WTC11 (cell line): ENCODE data around the gene CDSN. TPM values are rescaled to one million over a fixed set of nuclear protein-coding genes. Genes with fewer than 3 reads are reported as not detected.

Experiments
- ATAC-seq: fragments of 200-7000 bp; cut with Tn5 transposase; 2 replicates; pipeline ENCODE4 v1.10.0; 2021; ENCODE audit warnings: mild to moderate bottlenecking, moderate library complexity
- CTCF ChIA-PET: fragments of 300-600 bp; sonication (Branson Sonifier 250); formaldehyde crosslinking; loops from one replicate; lab custom pipeline; 2021; ENCODE audit warnings: antibody characterized with exemption; lab: Charles Lee
- POLR2A ChIA-PET: fragments of 350-600 bp; sonication (Branson Sonifier 250); formaldehyde crosslinking; loops from one replicate; lab custom pipeline; 2021; ENCODE audit warnings: antibody characterized with exemption; lab: Charles Lee
- DNase-seq: peaks from one replicate; pipeline ENCODE4 v3.0.0; 2021; ENCODE audit warnings: low spot score
- H3K27ac Mint-ChIP-seq: 2 replicates; pipeline ENCODE4 v1.8.0; 2021; ENCODE audit warnings: mixed read lengths
- H3K27me3 Mint-ChIP-seq: 2 replicates; pipeline ENCODE4 v1.8.0; 2021; ENCODE audit warnings: low read depth, mild to moderate bottlenecking, moderate library complexity, mixed read lengths
- H3K36me3 Mint-ChIP-seq: 2 replicates; pipeline ENCODE4 v1.8.0; 2021; ENCODE audit warnings: mixed read lengths
- H3K4me1 Mint-ChIP-seq: 2 replicates; pipeline ENCODE4 v1.8.0; 2022; ENCODE audit warnings: mixed read lengths
- H3K4me3 Mint-ChIP-seq: 2 replicates; pipeline ENCODE4 v1.8.0; 2021; ENCODE audit warnings: mild to moderate bottlenecking, moderate library complexity, mixed read lengths
- H3K9me3 Mint-ChIP-seq: 2 replicates; pipeline ENCODE4 v1.8.0; 2021; ENCODE audit warnings: mixed read lengths
- E2F1 ChIP-seq: sonication (generic); formaldehyde crosslinking; IDR thresholded peaks from 2 replicates; pipeline ENCODE4 v1.8.0; 2022; ENCODE audit warnings: mild to moderate bottlenecking, missing genetic modification reagents
- E2F5 ChIP-seq: sonication (generic); formaldehyde crosslinking; IDR thresholded peaks from 2 replicates; pipeline ENCODE4 v1.8.1; 2022; ENCODE audit warnings: mild to moderate bottlenecking, moderate library complexity, missing genetic modification reagents
- FOXJ3 ChIP-seq: sonication (generic); formaldehyde crosslinking; IDR thresholded peaks from 2 replicates; pipeline ENCODE4 v1.9.0; 2021; ENCODE audit warnings: missing genetic modification reagents, mild to moderate bottlenecking, borderline replicate concordance
- FOXK1 ChIP-seq: sonication (generic); formaldehyde crosslinking; IDR thresholded peaks from 2 replicates; pipeline ENCODE4 v1.8.0; 2022; ENCODE audit warnings: mild to moderate bottlenecking, moderate library complexity, missing genetic modification reagents
- GABPB1 ChIP-seq: sonication (generic); formaldehyde crosslinking; IDR thresholded peaks from 2 replicates; pipeline ENCODE4 v1.8.1; 2023; ENCODE audit warnings: mild to moderate bottlenecking, missing genetic modification reagents
- GTF2I ChIP-seq: fragments of 250-450 bp; sonication (Bioruptor Pico); conservative IDR thresholded peaks from 2 replicates; pipeline ENCODE4 v1.4.0; 2021; ENCODE audit warnings: mild to moderate bottlenecking
- IRF2 ChIP-seq: sonication (generic); formaldehyde crosslinking; IDR thresholded peaks from 2 replicates; pipeline ENCODE4 v1.8.0; 2022; ENCODE audit warnings: low read depth, missing genetic modification reagents, borderline replicate concordance
- JAZF1 ChIP-seq: fragments of 250-450 bp; sonication (Bioruptor Pico); IDR thresholded peaks from 2 replicates; pipeline ENCODE4 v1.9.0; 2021; ENCODE audit warnings: moderate library complexity, mild to moderate bottlenecking, inconsistent platforms
- MAX ChIP-seq: sonication (generic); formaldehyde crosslinking; IDR thresholded peaks from 2 replicates; pipeline ENCODE4 v1.8.0; 2022; ENCODE audit warnings: mild to moderate bottlenecking, missing genetic modification reagents
- NFYB ChIP-seq: sonication (generic); formaldehyde crosslinking; conservative IDR thresholded peaks from 2 replicates; pipeline ENCODE4 v1.8.0; 2022; ENCODE audit warnings: low read depth, missing genetic modification reagents
- NR1H2 ChIP-seq: sonication (generic); formaldehyde crosslinking; IDR thresholded peaks from 2 replicates; pipeline ENCODE4 v1.9.0; 2021; ENCODE audit warnings: mild to moderate bottlenecking, moderate library complexity, missing genetic modification reagents
- NR3C1 ChIP-seq: sonication (generic); formaldehyde crosslinking; conservative IDR thresholded peaks from 2 replicates; pipeline ENCODE4 v1.8.1; 2023; ENCODE audit warnings: low read depth, mild to moderate bottlenecking, missing genetic modification reagents
- SP1 ChIP-seq: sonication (generic); formaldehyde crosslinking; conservative IDR thresholded peaks from 2 replicates; pipeline ENCODE4 v1.8.1; 2022; ENCODE audit warnings: missing genetic modification reagents
- STAT6 ChIP-seq: sonication (generic); formaldehyde crosslinking; conservative IDR thresholded peaks from 2 replicates; pipeline ENCODE4 v1.8.1; 2023; ENCODE audit warnings: mild to moderate bottlenecking, low read depth, missing genetic modification reagents, moderate library complexity
- TEAD1 ChIP-seq: sonication (generic); formaldehyde crosslinking; IDR thresholded peaks from 2 replicates; pipeline ENCODE4 v1.8.0; 2022; ENCODE audit warnings: mild to moderate bottlenecking, missing genetic modification reagents
- total RNA-seq: library from RNA; stranded (reverse); gene quantifications from 3 replicates; pipeline ENCODE4 v1.2.3, GENCODE V29; 2021
- TF ChIP-seq, protein P1 (sequence below): fragments of 250-450 bp; sonication (Bioruptor Pico); IDR thresholded peaks from 2 replicates; pipeline ENCODE4 v2.1.2; 2022; ENCODE audit warnings: mild to moderate bottlenecking, moderate library complexity
- TF ChIP-seq, protein P2 (sequence below): sonication (generic); formaldehyde crosslinking; IDR thresholded peaks from 2 replicates; pipeline ENCODE4 v1.8.1; 2022; ENCODE audit warnings: mild to moderate bottlenecking, missing genetic modification reagents, moderate library complexity, borderline replicate concordance
- TF ChIP-seq, protein P3 (sequence below): fragments of 250-450 bp; sonication (Bioruptor Pico); conservative IDR thresholded peaks from 2 replicates; pipeline ENCODE4 v1.9.0; 2021; ENCODE audit warnings: mild to moderate bottlenecking

CDSN gene
- total RNA-seq, 1 experiment from 2014 or later = not detected

- no peak for TF ChIP-seq STAT6 (CRISPR knock-in tag)
Observed at GRCh38 chr6:31145386-31145785, 25.1 kb upstream of the CDSN start (continued).

DNA sequence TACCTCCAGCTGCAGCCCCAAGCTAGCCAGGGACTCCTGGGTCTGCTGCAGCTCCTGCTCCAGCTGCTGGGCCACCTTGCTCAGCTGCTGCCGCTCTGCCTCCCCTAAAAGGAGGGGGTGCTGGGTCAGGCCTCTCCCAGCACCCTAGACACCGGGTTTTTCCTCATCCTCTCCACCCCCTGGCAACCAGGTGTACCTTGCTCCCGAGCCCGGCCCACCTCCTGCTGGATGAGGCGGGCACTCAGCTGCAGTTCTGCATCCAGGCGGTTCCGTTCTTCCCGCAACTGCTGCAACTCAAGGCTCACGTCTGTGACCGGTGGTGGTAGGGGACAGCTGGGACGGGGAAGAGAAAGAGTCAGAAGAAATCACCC lies 24.7 kb upstream of the CDSN start:
- no peaks in the 10 kb centered on the region for H3K9me3 Mint-ChIP-seq
- peaks cover 21% of the 10 kb centered on the region for H3K4me1 Mint-ChIP-seq
- H3K4me3 Mint-ChIP-seq = no peak overlapping the region
- no peak overlapping the region for H3K27ac Mint-ChIP-seq
- no peaks in the 10 kb centered on the region for H3K27me3 Mint-ChIP-seq
- POLR2A ChIA-PET = interaction anchor here (0.9 kb wide), 1 partner anchor 27 kb away, joined by 4 read pairs; no protein-coding TSS in a partner anchor
- no peak for ATAC-seq
- CTCF ChIA-PET = interaction anchor here (1.6 kb wide), 1 partner anchor 8 kb away, joined by 6 read pairs; no protein-coding TSS in a partner anchor
- no peak for DNase-seq
- TF ChIP-seq NR3C1 (CRISPR knock-in tag) (no peak), GABPB1 (CRISPR knock-in tag) (no peak), TEAD1 (CRISPR knock-in tag) (no peak), E2F5 (CRISPR knock-in tag) (no peak), NR1H2 (CRISPR knock-in tag) (no peak)
- peaks cover 48% of the 10 kb centered on the region for H3K36me3 Mint-ChIP-seq

- H3K9me3 Mint-ChIP-seq = no peaks in the 10 kb centered on the region
- no peak overlapping the region for H3K4me3 Mint-ChIP-seq
- H3K27ac Mint-ChIP-seq = no peak overlapping the region; the same call in 1 of the 2 replicates
- peaks cover 44% of the 10 kb centered on the region for H3K36me3 Mint-ChIP-seq
- POLR2A ChIA-PET = no interaction called here
- CTCF ChIA-PET = no interaction called here
- H3K27me3 Mint-ChIP-seq = no peaks in the 10 kb centered on the region
- TF ChIP-seq NFYB (CRISPR knock-in tag) (no peak), FOXJ3 (CRISPR knock-in tag) (no peak), IRF2 (CRISPR knock-in tag) (no peak)
- TF ChIP-seq, protein P1, sequence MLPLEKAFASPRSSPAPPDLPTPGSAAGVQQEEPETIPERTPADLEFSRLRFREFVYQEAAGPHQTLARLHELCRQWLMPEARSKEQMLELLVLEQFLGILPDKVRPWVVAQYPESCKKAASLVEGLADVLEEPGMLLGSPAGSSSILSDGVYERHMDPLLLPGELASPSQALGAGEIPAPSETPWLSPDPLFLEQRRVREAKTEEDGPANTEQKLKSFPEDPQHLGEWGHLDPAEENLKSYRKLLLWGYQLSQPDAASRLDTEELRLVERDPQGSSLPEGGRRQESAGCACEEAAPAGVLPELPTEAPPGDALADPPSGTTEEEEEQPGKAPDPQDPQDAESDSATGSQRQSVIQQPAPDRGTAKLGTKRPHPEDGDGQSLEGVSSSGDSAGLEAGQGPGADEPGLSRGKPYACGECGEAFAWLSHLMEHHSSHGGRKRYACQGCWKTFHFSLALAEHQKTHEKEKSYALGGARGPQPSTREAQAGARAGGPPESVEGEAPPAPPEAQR = no peak
- TF ChIP-seq, protein P2, sequence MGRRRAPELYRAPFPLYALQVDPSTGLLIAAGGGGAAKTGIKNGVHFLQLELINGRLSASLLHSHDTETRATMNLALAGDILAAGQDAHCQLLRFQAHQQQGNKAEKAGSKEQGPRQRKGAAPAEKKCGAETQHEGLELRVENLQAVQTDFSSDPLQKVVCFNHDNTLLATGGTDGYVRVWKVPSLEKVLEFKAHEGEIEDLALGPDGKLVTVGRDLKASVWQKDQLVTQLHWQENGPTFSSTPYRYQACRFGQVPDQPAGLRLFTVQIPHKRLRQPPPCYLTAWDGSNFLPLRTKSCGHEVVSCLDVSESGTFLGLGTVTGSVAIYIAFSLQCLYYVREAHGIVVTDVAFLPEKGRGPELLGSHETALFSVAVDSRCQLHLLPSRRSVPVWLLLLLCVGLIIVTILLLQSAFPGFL (CRISPR knock-in tag) = no peak
- DNase-seq = no peak
- ATAC-seq = no peak
- peaks cover 26% of the 10 kb centered on the region for H3K4me1 Mint-ChIP-seq
Observed at GRCh38 chr6:31144296-31144969, 24.2 kb upstream of the CDSN start.

DNA sequence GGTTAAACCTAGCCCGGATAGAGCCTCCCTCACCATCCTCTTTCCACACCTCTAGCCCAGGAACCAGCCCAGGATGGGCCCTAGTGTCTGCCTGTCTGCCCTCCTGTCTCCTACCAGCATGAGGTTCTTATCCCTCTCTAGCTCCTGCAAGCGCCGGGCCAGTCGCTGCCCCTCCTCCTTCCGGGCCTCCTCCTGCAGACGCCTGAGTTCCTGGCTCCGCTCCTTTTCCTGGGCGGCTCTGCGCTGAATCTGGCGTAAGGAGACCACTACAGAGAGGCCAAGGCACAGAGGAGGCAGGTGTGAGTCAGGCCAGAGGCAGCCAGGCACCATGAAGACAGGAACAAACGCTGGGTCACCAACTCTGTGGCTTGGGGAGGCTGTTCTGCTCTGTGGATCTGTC lies 22.9 kb upstream of the CDSN start:
- Mint-ChIP-seq H3K4me1 (peaks cover 38% of the 10 kb centered on the region), H3K27me3 (peaks cover 4% of the 10 kb centered on the region), H3K4me3 (no peak overlapping the region), H3K36me3 (peaks cover 40% of the 10 kb centered on the region), H3K27ac (peak overlapping the region; percentile 76; the same call in 1 of the 2 replicates), H3K9me3 (no peaks in the 10 kb centered on the region)
- no peak for DNase-seq
- ChIA-PET CTCF (interaction anchor here (2.0 kb wide), 1 partner anchor 14 kb away, joined by 5 read pairs; the partner anchor contains the start of gene CCHCR1), POLR2A (interaction anchor here (1.1 kb wide), 1 partner anchor 22 kb away, joined by 3 read pairs; no protein-coding TSS in a partner anchor)
- ATAC-seq = peak; percentile 53
- TF ChIP-seq JAZF1 (CRISPR knock-in tag) (no peak), E2F1 (no peak), MAX (CRISPR knock-in tag) (no peak), E2F5 (CRISPR knock-in tag) (no peak), FOXK1 (CRISPR knock-in tag) (no peak), SP1 (CRISPR knock-in tag) (no peak), GTF2I (CRISPR knock-in tag) (no peak)
- TF ChIP-seq, protein P3, sequence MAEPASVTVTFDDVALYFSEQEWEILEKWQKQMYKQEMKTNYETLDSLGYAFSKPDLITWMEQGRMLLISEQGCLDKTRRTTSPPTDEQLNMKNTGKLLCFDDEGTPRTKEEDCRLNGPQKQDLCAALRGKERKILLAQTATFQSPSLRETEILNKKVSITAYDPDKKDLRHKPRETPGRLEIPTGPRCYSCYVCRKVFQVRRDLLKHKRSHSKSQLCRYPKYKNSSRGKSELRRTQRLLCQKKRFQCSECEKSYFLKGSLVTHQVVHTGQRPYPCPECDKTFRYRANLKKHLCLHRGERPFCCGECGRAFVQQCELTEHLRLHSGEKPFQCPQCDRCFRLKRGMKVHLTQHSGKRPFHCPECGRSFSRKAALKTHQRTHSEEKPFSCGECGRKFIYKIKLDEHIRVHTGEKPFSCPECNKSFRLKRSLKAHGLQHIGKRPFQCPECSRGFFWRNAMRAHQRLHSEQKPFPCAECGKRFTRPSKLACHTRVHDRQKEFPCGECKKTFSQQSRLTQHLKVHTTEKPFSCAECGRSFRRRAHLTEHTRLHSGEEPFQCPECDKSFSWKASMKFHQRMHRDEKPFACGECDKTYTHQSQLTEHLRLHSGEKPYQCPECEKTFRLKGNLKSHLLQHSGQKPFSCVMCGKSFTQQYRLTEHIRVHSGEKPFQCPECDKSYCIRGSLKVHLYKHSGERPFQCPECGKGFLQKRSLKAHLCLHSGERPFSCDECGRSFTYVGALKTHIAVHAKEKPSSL (CRISPR knock-in tag) = no peak
